Ectodermal cell (in vitro differentiated cells): ENCODE data around the gene ZFYVE28.

Experiments
- H3K27ac ChIP-seq: 2 replicates; pipeline ENCODE4 v1.7.0; 2013; ENCODE audit warnings: mild to moderate bottlenecking, low read depth, low read length; ENCODE audit not compliant: insufficient read depth, poor library complexity, severe bottlenecking
- H3K27me3 ChIP-seq: 2 replicates; pipeline ENCODE4 v1.7.0; 2013; ENCODE audit warnings: mild to moderate bottlenecking, low read length; ENCODE audit not compliant: insufficient read depth, control insufficient read depth, poor library complexity, severe bottlenecking
- H3K36me3 ChIP-seq: one replicate; pipeline ENCODE4 v1.7.0; 2013; ENCODE audit warnings: low read length; ENCODE audit not compliant: control insufficient read depth, insufficient read depth
- H3K4me1 ChIP-seq: one replicate; pipeline ENCODE4 v1.7.0; 2013; ENCODE audit warnings: low read length; ENCODE audit not compliant: control insufficient read depth, insufficient read depth
- H3K4me3 ChIP-seq: 2 replicates; pipeline ENCODE4 v1.7.0; 2013; ENCODE audit warnings: low read depth, low read length, control low read depth; ENCODE audit not compliant: insufficient read depth
- H3K9me3 ChIP-seq: 2 replicates; pipeline ENCODE4 v1.7.0; 2013; ENCODE audit warnings: mild to moderate bottlenecking, low read length, moderate library complexity; ENCODE audit not compliant: control insufficient read depth
- WGBS, 2 experiments: methylation state at CpG; one replicate each; pipeline ENCODE4 v1.1.7; 2013; ENCODE audit warnings: missing lambda C conversion rate in 2 of 2; 5-methylcytosine and 5-hydroxymethylcytosine counted together

Gene ZFYVE28

DNA sequence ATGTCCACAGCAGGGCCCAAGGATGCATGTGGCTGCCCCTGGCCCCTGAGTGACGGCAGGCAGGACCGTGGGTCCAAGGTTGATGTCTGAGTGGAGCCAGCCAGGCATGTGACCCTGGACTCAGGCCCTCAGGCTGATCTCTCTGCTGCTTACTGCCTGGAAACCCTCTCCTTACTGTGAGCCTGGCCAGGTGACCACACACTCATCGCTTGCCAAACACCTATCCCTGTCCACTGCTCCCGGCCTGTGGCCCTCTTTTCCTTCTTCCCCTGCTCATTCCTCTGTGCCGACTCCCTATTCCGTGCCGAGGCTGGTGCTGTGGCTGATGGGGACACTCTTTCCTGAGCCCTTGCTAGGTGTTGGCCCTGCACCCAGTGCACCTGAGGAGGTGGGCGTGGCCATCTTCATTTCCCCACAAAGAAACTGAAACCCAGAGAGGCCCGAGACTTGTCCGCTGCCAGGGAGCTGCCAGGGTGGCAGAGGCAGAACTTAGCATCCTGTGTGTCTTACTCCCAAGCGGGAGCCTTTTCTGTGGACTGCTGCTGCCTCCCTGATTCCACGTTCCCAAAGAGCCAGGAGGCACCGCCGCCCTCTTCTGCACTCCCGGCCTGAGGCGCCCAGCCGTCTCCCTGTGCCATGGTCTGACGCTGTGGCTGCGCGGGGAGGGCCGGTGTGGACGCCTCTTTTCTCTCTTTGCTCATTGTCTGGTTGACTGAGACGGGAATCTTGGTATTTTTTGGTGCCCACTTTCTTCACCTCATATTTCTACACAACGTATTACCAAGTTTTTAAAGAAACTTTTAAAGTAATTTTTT lies 39.2 kb upstream of the ZFYVE28 start:
- Histone ChIP-seq H3K4me1 (no peaks in the 10 kb centered on the region), H3K4me3 (no peak overlapping the region), H3K27ac (no peak overlapping the region), H3K27me3 (peaks cover 17% of the 10 kb centered on the region), H3K36me3 (no peaks in the 10 kb centered on the region), H3K9me3 (no peaks in the 10 kb centered on the region)
- WGBS, 2 experiments = 90 to 92% methylated on average over 23 to 24 of the region's 24 CpGs

DNA sequence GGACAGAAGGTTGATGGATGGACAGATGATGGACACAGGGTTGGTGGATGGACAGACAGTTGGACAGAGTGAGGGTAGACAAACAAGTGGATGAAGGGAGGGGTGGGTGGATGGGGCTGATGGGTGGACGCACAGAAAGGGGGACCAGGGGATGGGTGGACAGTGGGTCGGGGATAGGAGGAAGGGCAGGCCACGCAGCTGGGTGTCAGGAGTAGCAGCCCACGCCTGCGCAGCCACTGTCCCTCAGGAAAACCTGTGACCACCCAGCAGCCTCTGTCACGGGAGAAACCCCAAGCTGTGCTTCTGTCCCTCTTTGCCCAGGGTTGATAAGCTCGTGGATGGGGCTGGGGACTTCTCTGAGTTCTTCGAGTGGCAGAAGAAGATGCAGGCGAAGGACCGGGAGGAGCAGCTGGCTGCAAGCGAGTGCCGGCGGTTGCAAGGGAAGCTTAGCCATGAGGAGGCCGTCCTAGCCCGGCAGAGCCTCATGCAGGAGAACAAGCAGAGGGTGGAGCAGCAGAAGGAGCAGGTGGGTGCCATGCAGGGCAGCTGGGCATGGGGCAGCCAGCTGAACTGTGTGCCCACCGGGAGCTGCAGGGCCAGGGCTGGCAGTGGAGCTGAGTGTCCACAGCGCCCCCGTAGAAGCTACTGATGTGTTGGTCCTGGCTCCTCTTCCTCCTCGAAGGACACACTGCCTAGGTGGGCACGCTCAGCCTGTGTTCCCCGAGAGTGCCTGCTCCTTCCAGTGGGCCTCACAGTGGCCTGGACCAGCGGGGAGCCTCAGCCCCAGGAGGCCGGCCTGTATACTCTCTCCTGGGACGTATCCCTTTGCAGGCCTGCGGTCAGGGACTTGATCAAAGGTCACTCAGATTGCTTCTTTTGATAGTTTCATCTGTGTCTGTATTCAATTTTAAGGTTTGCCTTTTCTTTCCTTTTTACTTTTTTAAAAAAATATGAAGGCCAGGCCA lies 33.7 kb upstream of the ZFYVE28 start:
- Histone ChIP-seq H3K9me3 (no peaks in the 10 kb centered on the region), H3K36me3 (no peaks in the 10 kb centered on the region), H3K27me3 (no peaks in the 10 kb centered on the region), H3K27ac (no peak overlapping the region), H3K4me1 (no peaks in the 10 kb centered on the region), H3K4me3 (no peak overlapping the region)
- WGBS, 2 experiments = 86 to 89% methylated on average over 25 of the region's 25 CpGs

DNA sequence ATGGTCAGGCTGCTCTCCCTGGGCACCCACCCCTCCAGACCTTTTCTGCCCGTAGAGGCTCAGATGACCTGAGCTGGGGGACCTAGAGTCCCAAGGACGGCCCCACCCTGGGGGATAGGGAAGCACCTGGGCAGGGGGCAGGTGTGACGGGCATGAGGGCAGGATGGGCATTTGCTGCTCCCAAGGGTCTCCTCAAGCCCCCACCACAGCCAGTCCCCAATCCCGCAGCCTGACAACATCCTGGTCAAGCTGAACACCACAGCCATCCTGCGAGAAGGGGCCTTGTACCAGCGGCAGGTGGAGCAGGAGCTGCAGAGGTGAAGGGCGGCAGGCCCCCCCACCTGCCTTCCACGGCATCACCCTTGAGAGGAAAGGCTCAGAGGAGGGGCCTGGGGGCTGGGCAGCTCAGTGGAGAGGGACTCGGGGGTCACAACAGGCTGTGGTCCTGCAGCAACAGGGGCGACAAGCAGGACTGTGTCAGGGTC lies 32.6 kb upstream of the ZFYVE28 start:
- Histone ChIP-seq H3K9me3 (no peaks in the 10 kb centered on the region), H3K4me1 (no peaks in the 10 kb centered on the region), H3K27ac (no peak overlapping the region), H3K27me3 (no peaks in the 10 kb centered on the region), H3K36me3 (no peaks in the 10 kb centered on the region), H3K4me3 (no peak overlapping the region)
- WGBS, 2 experiments = 90 to 93% methylated on average over 10 of the region's 10 CpGs

DNA sequence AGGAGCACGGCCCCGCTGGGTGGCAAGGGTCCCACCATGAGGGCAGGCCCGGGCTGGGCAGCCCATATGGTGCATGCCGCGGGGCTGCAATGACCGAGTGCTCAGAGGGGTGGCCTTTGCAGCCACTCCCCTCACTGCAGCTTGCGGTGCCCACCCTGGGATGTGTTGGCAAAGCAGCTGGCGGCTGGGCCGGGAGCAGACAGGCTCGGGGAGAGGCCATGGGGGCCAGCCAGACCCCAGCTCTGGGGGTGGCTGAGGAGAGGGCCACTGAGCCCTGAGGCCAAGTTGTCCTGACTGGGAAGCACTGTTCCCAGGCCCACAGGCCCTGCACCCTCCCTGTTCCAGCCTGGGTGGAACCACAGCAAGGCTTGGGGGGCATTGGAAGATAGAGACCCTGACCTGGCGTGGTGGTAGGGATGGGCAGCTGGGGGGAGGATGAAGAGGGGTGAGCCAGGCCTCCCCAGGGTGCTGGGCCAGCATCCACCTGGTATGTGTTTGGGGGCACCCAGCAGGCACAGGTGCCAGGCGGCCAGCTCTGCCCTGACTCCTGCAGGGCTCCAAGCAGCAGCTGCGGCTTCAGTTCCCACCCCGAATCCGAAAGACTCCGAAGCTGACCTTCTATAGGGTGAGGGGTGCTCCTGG lies 32.1 kb upstream of the ZFYVE28 start:
- no peaks in the 10 kb centered on the region for H3K9me3 ChIP-seq
- WGBS, 2 experiments = 90 to 92% methylated on average over 16 of the region's 16 CpGs
- H3K4me3 ChIP-seq = no peak overlapping the region
- no peaks in the 10 kb centered on the region for H3K36me3 ChIP-seq
- no peak overlapping the region for H3K27ac ChIP-seq
- no peaks in the 10 kb centered on the region for H3K4me1 ChIP-seq
- no peaks in the 10 kb centered on the region for H3K27me3 ChIP-seq

DNA sequence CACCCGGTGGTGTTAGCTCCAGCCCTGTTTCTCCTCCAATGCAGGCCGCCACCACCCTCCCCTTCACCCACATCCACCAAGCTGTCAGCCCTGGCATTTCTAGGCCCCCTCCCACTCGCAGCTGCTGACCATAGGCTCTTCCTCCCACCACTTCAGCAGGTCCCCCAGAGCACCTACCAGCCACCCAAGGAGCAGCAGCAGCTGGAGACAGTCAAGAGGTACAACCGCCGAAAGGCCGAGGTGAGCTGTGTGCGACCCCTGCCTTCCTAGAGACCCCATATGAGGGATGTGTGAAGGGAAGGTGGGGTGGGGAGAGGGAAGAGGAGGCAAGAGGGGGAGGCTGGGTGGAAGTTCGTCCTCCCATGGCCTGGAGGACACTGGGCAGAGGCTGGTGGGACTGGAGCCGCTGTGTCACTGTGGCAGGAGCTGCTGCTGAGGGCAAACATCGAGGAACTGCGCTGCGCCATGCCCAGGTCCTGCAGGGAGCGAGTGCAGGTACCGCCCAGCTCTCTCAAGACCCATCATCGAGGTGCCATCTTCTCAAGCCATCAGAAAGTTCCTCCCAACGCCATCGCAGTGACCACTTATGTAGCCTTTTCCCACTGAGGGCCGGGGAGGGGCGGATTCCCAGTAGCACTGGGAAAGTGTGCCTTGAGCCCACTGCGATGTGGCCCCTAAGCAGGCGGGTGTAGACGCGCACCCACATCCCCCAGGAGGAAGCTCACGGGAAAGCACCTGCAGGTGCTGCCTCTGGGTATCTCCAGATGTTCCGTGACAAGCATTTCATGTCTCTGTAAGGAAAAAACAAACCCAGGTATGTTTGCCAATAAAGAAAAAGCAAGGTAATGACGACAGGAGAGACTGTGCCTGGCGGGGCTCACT lies 31.3 kb upstream of the ZFYVE28 start:
- Histone ChIP-seq H3K9me3 (no peaks in the 10 kb centered on the region), H3K36me3 (no peaks in the 10 kb centered on the region), H3K4me1 (no peaks in the 10 kb centered on the region), H3K27ac (no peak overlapping the region), H3K4me3 (no peak overlapping the region), H3K27me3 (no peaks in the 10 kb centered on the region)
- WGBS, 2 experiments = 92% methylated on average over 27 of the region's 27 CpGs

DNA sequence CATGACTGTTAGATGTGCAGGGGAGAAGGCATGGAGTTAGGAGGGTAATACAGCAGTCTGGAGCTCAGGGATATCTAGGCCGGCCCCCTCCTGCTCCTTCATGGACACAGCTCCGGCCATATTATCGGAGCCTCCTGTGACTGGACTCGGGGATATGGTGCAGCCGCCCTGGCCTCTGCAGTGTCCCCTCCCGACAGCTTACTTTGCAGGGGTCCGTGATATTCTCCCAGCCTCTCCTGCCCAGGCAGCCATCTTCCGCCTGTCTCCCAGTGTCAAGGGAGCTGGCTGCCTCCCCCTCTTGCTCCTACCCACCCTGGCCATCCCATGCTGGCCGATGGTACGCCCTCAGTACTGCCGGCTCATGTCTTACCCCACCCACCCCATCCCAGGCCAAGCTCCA lies 30.6 kb upstream of the ZFYVE28 start:
- no peaks in the 10 kb centered on the region for H3K4me1 ChIP-seq
- H3K27ac ChIP-seq = no peak overlapping the region
- no peak overlapping the region for H3K4me3 ChIP-seq
- H3K36me3 ChIP-seq = no peaks in the 10 kb centered on the region
- H3K9me3 ChIP-seq = no peaks in the 10 kb centered on the region
- 92% methylated on average over 11 of the region's 11 CpGs for WGBS, 2 experiments
- no peaks in the 10 kb centered on the region for H3K27me3 ChIP-seq

DNA sequence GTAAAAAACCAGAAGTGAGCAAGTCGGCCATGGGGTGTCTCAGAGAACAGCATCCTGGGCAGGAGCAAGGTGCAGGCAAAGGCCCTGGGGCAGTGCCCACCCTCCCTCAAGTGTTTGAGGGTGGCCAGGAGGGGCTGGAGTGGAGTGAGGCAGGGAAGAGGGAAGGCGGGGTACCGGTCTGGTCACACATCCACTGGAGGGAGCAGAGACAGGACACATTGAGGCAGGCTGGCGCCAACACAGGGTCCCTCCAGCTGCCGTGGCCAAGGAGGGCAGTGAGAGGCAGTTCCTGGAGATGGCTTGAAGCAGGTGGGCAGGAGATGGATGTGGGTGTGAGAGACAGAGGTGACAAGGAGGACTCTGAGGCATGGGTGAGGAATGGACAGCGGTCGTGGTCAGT lies 30.1 kb upstream of the ZFYVE28 start:
- Histone ChIP-seq H3K4me3 (no peak overlapping the region), H3K4me1 (no peaks in the 10 kb centered on the region), H3K27me3 (no peaks in the 10 kb centered on the region), H3K36me3 (no peaks in the 10 kb centered on the region), H3K27ac (no peak overlapping the region), H3K9me3 (no peaks in the 10 kb centered on the region)
- WGBS, 2 experiments = 92 to 93% methylated on average over 7 of the region's 7 CpGs

DNA sequence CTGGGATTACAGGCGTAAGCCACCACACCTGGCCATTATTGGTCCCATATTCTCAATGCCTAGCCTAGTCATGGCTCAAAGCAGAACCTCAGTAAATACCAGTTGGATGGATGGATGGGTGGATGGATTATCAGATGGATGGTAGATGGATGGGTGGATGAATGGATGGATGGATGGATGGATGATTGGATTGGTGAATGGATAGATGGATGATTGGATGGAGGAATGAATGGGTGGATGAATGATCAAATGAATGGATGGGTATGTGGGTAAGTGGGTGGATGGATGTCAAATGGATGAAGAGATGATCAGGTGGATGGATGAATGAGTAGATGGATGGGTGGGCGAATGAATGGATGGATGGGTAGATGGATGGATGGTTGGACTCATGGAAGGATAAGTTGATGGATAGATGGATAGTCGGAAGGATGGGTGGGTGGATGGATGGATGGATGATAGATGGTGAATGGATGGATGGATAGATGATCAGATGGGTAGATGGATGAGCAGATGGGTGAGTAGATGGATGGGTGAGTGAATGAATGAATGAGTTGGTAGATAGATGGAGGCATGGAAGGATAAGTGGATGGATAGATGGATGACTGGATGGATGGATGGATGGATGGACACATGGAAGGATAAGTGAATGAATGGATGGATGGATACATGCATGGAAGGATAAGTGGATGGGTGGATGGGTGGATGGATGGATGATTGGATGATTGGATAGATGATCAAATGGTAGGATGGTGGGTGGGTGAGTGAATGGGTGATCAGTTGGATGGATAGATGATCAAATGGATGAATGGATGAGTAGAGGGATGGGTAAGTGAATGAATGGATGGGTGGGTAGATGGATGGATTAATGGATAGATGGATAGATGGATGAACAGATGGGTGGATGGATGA lies 28.5 kb upstream of the ZFYVE28 start:
- no peak overlapping the region for H3K27ac ChIP-seq

DNA sequence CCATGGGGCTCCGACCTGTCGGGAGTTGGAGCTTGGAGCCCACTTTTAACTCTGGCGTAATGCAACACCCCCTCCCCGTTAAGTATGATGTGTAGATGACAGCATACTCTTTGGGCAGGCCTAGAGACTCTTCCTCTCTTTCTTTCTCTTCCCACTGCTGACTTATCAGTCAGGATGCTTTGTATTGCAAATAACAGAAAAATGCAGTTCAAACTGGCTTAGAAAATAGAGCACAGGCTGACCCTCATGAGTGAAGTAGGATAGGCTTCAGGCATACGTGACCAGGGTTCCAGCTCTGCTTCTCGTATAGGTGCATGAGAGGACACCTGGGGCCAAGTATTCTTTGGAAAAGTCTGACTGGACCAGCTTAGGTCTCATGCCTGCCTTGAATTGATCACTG lies 27.1 kb upstream of the ZFYVE28 start:
- no peak overlapping the region for H3K4me3 ChIP-seq
- H3K27me3 ChIP-seq = no peaks in the 10 kb centered on the region
- no peaks in the 10 kb centered on the region for H3K9me3 ChIP-seq
- 90 to 97% methylated on average over 6 of the region's 6 CpGs for WGBS, 2 experiments
- H3K4me1 ChIP-seq = no peaks in the 10 kb centered on the region
- H3K36me3 ChIP-seq = no peaks in the 10 kb centered on the region
- H3K27ac ChIP-seq = no peak overlapping the region

More for the DNA sequence above, 28.5 kb upstream of the ZFYVE28 start:
- H3K4me1 ChIP-seq = no peaks in the 10 kb centered on the region
- H3K27me3 ChIP-seq = no peaks in the 10 kb centered on the region
- no peaks in the 10 kb centered on the region for H3K36me3 ChIP-seq
- 90 to 92% methylated on average over 3 of the region's 3 CpGs for WGBS, 2 experiments
- H3K4me3 ChIP-seq = no peak overlapping the region
- H3K9me3 ChIP-seq = no peaks in the 10 kb centered on the region
